Trophoblast cell (in vitro differentiated cells and primary cell): Measurements from ENCODE around the gene PRKRIP1.
A peak's percentile ranks its signal among the peaks of the same experiment; 100 is the strongest.

Source experiments
- DNase-seq, 2 donors: peaks; one replicate each; pipeline ENCODE4 v3.0.0-alpha.2; 2016
- H2AFZ ChIP-seq: 2 replicates; pipeline ENCODE4 v1.6.1; 2013; ENCODE audit warnings: low read length, moderate library complexity, mild to moderate bottlenecking; ENCODE audit not compliant: insufficient read depth, poor library complexity
- H2AK5ac ChIP-seq: 2 replicates; pipeline ENCODE4 v1.6.1; 2013; ENCODE audit warnings: mild to moderate bottlenecking, low read length
- H2BK120ac ChIP-seq: 2 replicates; pipeline ENCODE4 v1.6.1; 2013; ENCODE audit warnings: low read length, mild to moderate bottlenecking, moderate library complexity; ENCODE audit not compliant: insufficient read depth, poor library complexity
- H2BK12ac ChIP-seq: 2 replicates; pipeline ENCODE4 v1.6.1; 2013; ENCODE audit warnings: mild to moderate bottlenecking, low read length, moderate library complexity
- H2BK5ac ChIP-seq: 2 replicates; pipeline ENCODE4 v1.6.1; 2013; ENCODE audit warnings: low read length, low read depth, moderate library complexity, mild to moderate bottlenecking; ENCODE audit not compliant: poor library complexity
- H3K14ac ChIP-seq: 2 replicates; pipeline ENCODE4 v1.6.1; 2013; ENCODE audit warnings: mild to moderate bottlenecking, low read length
- H3K18ac ChIP-seq: 2 replicates; pipeline ENCODE4 v1.6.1; 2013; ENCODE audit warnings: mild to moderate bottlenecking, low read length
- H3K23ac ChIP-seq: 2 replicates; pipeline ENCODE4 v1.6.1; 2013; ENCODE audit warnings: low read length
- H3K27ac ChIP-seq: 2 replicates; pipeline ENCODE4 v1.5.1; 2013; ENCODE audit warnings: low read depth, mild to moderate bottlenecking, inconsistent platforms, low read length, moderate library complexity
- H3K27me3 ChIP-seq: 2 replicates; pipeline ENCODE4 v1.6.1; 2013; ENCODE audit warnings: inconsistent platforms, mild to moderate bottlenecking, low read length, moderate library complexity; ENCODE audit not compliant: insufficient read depth
- H3K36me3 ChIP-seq, 2 experiments: 1 replicate in 1 of 2; 2 replicates in 1 of 2; pipeline ENCODE4 v1.6.1; 2013; ENCODE audit warnings: low read length in 2 of 2, mild to moderate bottlenecking in 2 of 2, moderate library complexity in 1 of 2; ENCODE audit not compliant: insufficient read depth in 2 of 2, control insufficient read depth in 1 of 2
- H3K4ac ChIP-seq: 2 replicates; pipeline ENCODE4 v1.6.1; 2013; ENCODE audit warnings: low read depth, mild to moderate bottlenecking, low read length, moderate library complexity
- H3K4me1 ChIP-seq, 2 experiments: 1 replicate in 1 of 2; 2 replicates in 1 of 2; pipeline ENCODE4 v1.6.1; 2013; ENCODE audit warnings: low read length in 2 of 2, mild to moderate bottlenecking in 2 of 2, moderate library complexity in 1 of 2; ENCODE audit not compliant: insufficient read depth in 2 of 2, control insufficient read depth in 1 of 2
- H3K4me2 ChIP-seq: 2 replicates; pipeline ENCODE4 v1.6.1; 2013; ENCODE audit warnings: inconsistent platforms, mild to moderate bottlenecking, low read length, moderate library complexity
- H3K4me3 ChIP-seq: 2 replicates; pipeline ENCODE4 v1.5.1; 2013; ENCODE audit warnings: mild to moderate bottlenecking, low read depth, low read length, inconsistent platforms
- H3K79me1 ChIP-seq: one replicate; pipeline ENCODE4 v1.6.1; 2013; ENCODE audit warnings: low read length
- H3K79me2 ChIP-seq: 2 replicates; pipeline ENCODE4 v1.6.1; 2013; ENCODE audit warnings: low read length, mild to moderate bottlenecking; ENCODE audit not compliant: control insufficient read depth, insufficient read depth, poor library complexity
- H3K9ac ChIP-seq: 2 replicates; pipeline ENCODE4 v1.6.1; 2013; ENCODE audit warnings: mild to moderate bottlenecking, low read length
- H3K9me3 ChIP-seq: 2 replicates; pipeline ENCODE4 v1.6.1; 2013; ENCODE audit warnings: low read depth, mild to moderate bottlenecking, control low read depth, inconsistent platforms, low read length; ENCODE audit not compliant: insufficient read depth
- H4K12ac ChIP-seq: 2 replicates; pipeline ENCODE4 v1.6.1; 2013; ENCODE audit warnings: low read depth, mild to moderate bottlenecking, low read length, moderate library complexity
- H4K8ac ChIP-seq: 2 replicates; pipeline ENCODE4 v1.6.1; 2013; ENCODE audit warnings: low read depth, mild to moderate bottlenecking, low read length, moderate library complexity
- H4K91ac ChIP-seq: one replicate; pipeline ENCODE4 v1.6.1; 2013; ENCODE audit warnings: low read depth, mild to moderate bottlenecking, low read length, moderate library complexity
- WGBS: extraction: QIAGEN DNeasy Blood & Tissue Kit; methylation state at CpG from one replicate; pipeline ENCODE4 v1.1.7; 2013; ENCODE audit warnings: missing lambda C conversion rate; ENCODE audit not compliant: insufficient read length, insufficient coverage; ENCODE audit errors: extremely low coverage; 5-methylcytosine and 5-hydroxymethylcytosine counted together

PRKRIP1 gene

GRCh38 chr7:102412548-102412947 lies 16.4 kb downstream of the PRKRIP1 start:
- H3K9ac ChIP-seq = no peak overlapping the region
- no peak overlapping the region for H3K4me2 ChIP-seq
- no peak overlapping the region for H2AK5ac ChIP-seq
- H3K18ac ChIP-seq = no peak overlapping the region
- no peak overlapping the region for H3K23ac ChIP-seq
- peaks cover 6% of the 10 kb centered on the region for H3K9me3 ChIP-seq
- no peaks in the 10 kb centered on the region for H3K79me2 ChIP-seq
- no peak overlapping the region for H2AFZ ChIP-seq
- H2BK120ac ChIP-seq = no peak overlapping the region
- H4K8ac ChIP-seq = no peak overlapping the region
- no peak overlapping the region for H4K12ac ChIP-seq
- no peak overlapping the region for H3K14ac ChIP-seq
- H3K36me3 ChIP-seq = peaks cover 58 to 67% of the 10 kb centered on the region in 2 experiments
- no peaks in the 10 kb centered on the region for H3K79me1 ChIP-seq
- no peaks in the 10 kb centered on the region for H3K27me3 ChIP-seq
- no peak overlapping the region for H3K4ac ChIP-seq
- WGBS = no CpG with 5 or more reads among the region's 6 CpGs
- H2BK12ac ChIP-seq = no peak overlapping the region
- peak in 1 of 2 donors; percentile 31 for DNase-seq
- H3K4me3 ChIP-seq = no peak overlapping the region
- H3K4me1 ChIP-seq = no peaks in the 10 kb centered on the region
- H2BK5ac ChIP-seq = no peak overlapping the region
- H4K91ac ChIP-seq = no peak overlapping the region
- H3K27ac ChIP-seq = no peak overlapping the region

GRCh38 chr7:102413091-102413490 lies 16.9 kb downstream of the PRKRIP1 start:
- Histone ChIP-seq H3K18ac (no peak overlapping the region), H3K27ac (no peak overlapping the region), H3K23ac (no peak overlapping the region), H2AK5ac (no peak overlapping the region), H4K8ac (no peak overlapping the region), H3K36me3 (peaks cover 55 to 64% of the 10 kb centered on the region in 2 experiments), H2BK12ac (no peak overlapping the region), H4K12ac (no peak overlapping the region), H2AFZ (no peak overlapping the region), H3K79me1 (no peaks in the 10 kb centered on the region), H3K4me1 (no peaks in the 10 kb centered on the region), H3K4me3 (no peak overlapping the region), H3K9ac (no peak overlapping the region), H3K14ac (no peak overlapping the region), H2BK120ac (no peak overlapping the region), H2BK5ac (no peak overlapping the region), H3K4me2 (no peak overlapping the region), H4K91ac (no peak overlapping the region), H3K4ac (no peak overlapping the region), H3K79me2 (no peaks in the 10 kb centered on the region), H3K27me3 (no peaks in the 10 kb centered on the region), H3K9me3 (peaks cover 6% of the 10 kb centered on the region)
- no CpG with 5 or more reads among the region's 5 CpGs for WGBS
- no peak for DNase-seq

- Histone ChIP-seq H4K12ac (no peak overlapping the region), H3K79me2 (no peaks in the 10 kb centered on the region), H2AFZ (no peak overlapping the region), H3K14ac (no peak overlapping the region), H2BK12ac (no peak overlapping the region), H2BK120ac (no peak overlapping the region), H3K4me3 (no peak overlapping the region), H3K9me3 (peaks cover 6% of the 10 kb centered on the region), H3K4ac (no peak overlapping the region), H4K8ac (no peak overlapping the region), H3K27me3 (no peaks in the 10 kb centered on the region), H4K91ac (no peak overlapping the region), H3K23ac (no peak overlapping the region), H3K4me2 (no peak overlapping the region), H3K79me1 (no peaks in the 10 kb centered on the region), H2AK5ac (no peak overlapping the region), H3K18ac (no peak overlapping the region), H3K9ac (no peak overlapping the region), H3K4me1 (no peaks in the 10 kb centered on the region), H3K36me3 (peaks cover 49 to 63% of the 10 kb centered on the region in 2 experiments), H2BK5ac (no peak overlapping the region), H3K27ac (no peak overlapping the region)
- no peak for DNase-seq
- no CpG with 5 or more reads among the region's 4 CpGs for WGBS
Observed at GRCh38 chr7:102413611-102414010, 17.4 kb downstream of the PRKRIP1 start.

DNA sequence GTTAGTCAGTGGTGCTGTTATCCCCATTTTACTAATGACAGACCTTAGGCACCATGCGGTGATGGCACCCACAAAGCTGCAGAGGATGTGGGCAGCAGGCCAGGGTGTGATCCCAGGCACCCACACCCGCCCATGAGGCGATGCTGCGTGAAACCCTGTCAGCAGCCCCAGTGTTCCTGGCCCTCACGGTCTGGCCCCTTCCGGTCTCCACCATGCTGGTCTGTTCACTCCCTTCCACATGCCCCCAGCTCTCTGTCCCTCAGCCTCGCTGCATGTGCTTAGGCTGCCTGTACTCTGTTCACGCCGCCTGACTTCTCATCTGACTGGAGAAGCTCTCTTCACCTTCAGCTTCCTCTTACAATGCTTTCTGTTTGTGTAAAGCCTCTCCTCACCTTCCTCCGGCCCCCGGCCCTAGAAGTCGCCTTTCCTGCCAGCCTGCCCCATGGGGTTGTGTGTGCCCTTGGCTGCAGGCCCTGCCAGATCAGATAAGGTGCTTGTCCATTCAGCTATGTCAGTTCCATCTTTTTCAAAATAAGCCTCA lies 19.6 kb downstream of the PRKRIP1 start:
- peaks cover 47 to 70% of the 10 kb centered on the region in 2 experiments for H3K36me3 ChIP-seq
- WGBS = no CpG with 5 or more reads among the region's 12 CpGs

More for the DNA sequence above, 19.6 kb downstream of the PRKRIP1 start:
- DNase-seq = no peak
- Histone ChIP-seq H3K9ac (no peak overlapping the region), H2AFZ (no peak overlapping the region), H2BK12ac (no peak overlapping the region), H4K12ac (no peak overlapping the region), H3K23ac (no peak overlapping the region), H3K79me1 (no peaks in the 10 kb centered on the region), H2BK5ac (no peak overlapping the region), H4K91ac (no peak overlapping the region), H3K18ac (no peak overlapping the region), H3K27me3 (no peaks in the 10 kb centered on the region), H3K4me2 (no peak overlapping the region), H3K79me2 (no peaks in the 10 kb centered on the region), H4K8ac (no peak overlapping the region), H2AK5ac (no peak overlapping the region), H3K27ac (no peak overlapping the region), H3K4me3 (no peak overlapping the region), H3K9me3 (peaks cover 1% of the 10 kb centered on the region), H3K4me1 (no peaks in the 10 kb centered on the region), H2BK120ac (no peak overlapping the region), H3K4ac (no peak overlapping the region), H3K14ac (no peak overlapping the region)
